Mesothelial cell of epicardium (in vitro differentiated cells): Measurements from ENCODE around the gene TMPRSS4. TPM values are rescaled to one million over a fixed set of nuclear protein-coding genes. Genes with fewer than 3 reads are reported as not detected.
A peak's percentile ranks its signal among the peaks of the same experiment; 100 is the strongest.

ENCODE experiments used
- DNase-seq, 2 experiments: peaks; one replicate each; pipeline ENCODE4 v3.0.0; 2021; ENCODE audit warnings: low spot score in 2 of 2; ENCODE audit not compliant: unreplicated experiment in 2 of 2
- H3K27ac Mint-ChIP-seq: 2 replicates; pipeline ENCODE4 v1.8.0; 2021; ENCODE audit warnings: mixed read lengths
- H3K27me3 Mint-ChIP-seq: 2 replicates; pipeline ENCODE4 v1.8.0; 2021; ENCODE audit warnings: low read depth, mixed read lengths
- H3K36me3 Mint-ChIP-seq: 2 replicates; pipeline ENCODE4 v1.8.0; 2021; ENCODE audit warnings: mixed read lengths
- H3K4me1 Mint-ChIP-seq: 2 replicates; pipeline ENCODE4 v1.8.0; 2021; ENCODE audit warnings: mixed read lengths
- H3K4me3 Mint-ChIP-seq: 2 replicates; pipeline ENCODE4 v1.8.0; 2021; ENCODE audit warnings: mild to moderate bottlenecking, moderate library complexity, mixed read lengths
- H3K9me3 Mint-ChIP-seq: 2 replicates; pipeline ENCODE4 v1.8.0; 2021; ENCODE audit warnings: mixed read lengths
- CTCF ChIP-seq: fragments of 200-600 bp; sonication (generic); IDR thresholded peaks from one replicate; pipeline ENCODE4 v1.5.0; 2021; ENCODE audit warnings: antibody characterized with exemption; ENCODE audit not compliant: unreplicated experiment
- total RNA-seq: library from RNA; stranded (reverse); gene quantifications from 3 replicates; pipeline ENCODE4 v1.2.1, GENCODE V29; 2021

The TMPRSS4 gene
- total RNA-seq, 1 donor from 2014 or later: 0.94 TPM

- TF ChIP-seq CTCF: no peak
- no peaks in the 10 kb centered on the region for H3K36me3 Mint-ChIP-seq
- no peaks in the 10 kb centered on the region for H3K9me3 Mint-ChIP-seq
- peaks cover 94% of the 10 kb centered on the region for H3K27me3 Mint-ChIP-seq
- no peak overlapping the region for H3K27ac Mint-ChIP-seq
- H3K4me1 Mint-ChIP-seq: peaks cover 11% of the 10 kb centered on the region
- DNase-seq: no peak
- no peak overlapping the region for H3K4me3 Mint-ChIP-seq
Observed at GRCh38 chr11:118148240-118148639, 71.4 kb downstream of the TMPRSS4 start.

GRCh38 chr11:118148856-118149255 lies 72.0 kb downstream of the TMPRSS4 start:
- Mint-ChIP-seq H3K4me1 (peaks cover 15% of the 10 kb centered on the region), H3K36me3 (no peaks in the 10 kb centered on the region), H3K9me3 (no peaks in the 10 kb centered on the region), H3K27me3 (peaks cover 94% of the 10 kb centered on the region), H3K4me3 (no peak overlapping the region), H3K27ac (no peak overlapping the region)
- DNase-seq: no peak
- no peak for TF ChIP-seq CTCF

- peaks cover 94% of the 10 kb centered on the region for H3K27me3 Mint-ChIP-seq
- no peaks in the 10 kb centered on the region for H3K9me3 Mint-ChIP-seq
- H3K27ac Mint-ChIP-seq: no peak overlapping the region
- no peak for DNase-seq
- no peak overlapping the region for H3K4me3 Mint-ChIP-seq
- no peaks in the 10 kb centered on the region for H3K36me3 Mint-ChIP-seq
- no peak for TF ChIP-seq CTCF
- peaks cover 17% of the 10 kb centered on the region for H3K4me1 Mint-ChIP-seq
Observed at GRCh38 chr11:118149493-118149892, 72.6 kb downstream of the TMPRSS4 start.

- no peak for TF ChIP-seq CTCF
- H3K36me3 Mint-ChIP-seq: no peaks in the 10 kb centered on the region
- DNase-seq: no peak
- H3K27me3 Mint-ChIP-seq: peaks cover 98% of the 10 kb centered on the region
- peaks cover 17% of the 10 kb centered on the region for H3K4me1 Mint-ChIP-seq
- no peak overlapping the region for H3K27ac Mint-ChIP-seq
- H3K9me3 Mint-ChIP-seq: no peaks in the 10 kb centered on the region
- H3K4me3 Mint-ChIP-seq: no peak overlapping the region
Observed at GRCh38 chr11:118151431-118151830, 74.6 kb downstream of the TMPRSS4 start.

GRCh38 chr11:118152020-118152551 lies 75.2 kb downstream of the TMPRSS4 start:
- Mint-ChIP-seq H3K4me1 (peaks cover 24% of the 10 kb centered on the region), H3K27me3 (peaks cover 98% of the 10 kb centered on the region)
- TF ChIP-seq CTCF: no peak

More at GRCh38 chr11:118152020-118152551, 75.2 kb downstream of the TMPRSS4 start:
- peak overlapping the region; percentile 67 for H3K4me3 Mint-ChIP-seq
- no peak for DNase-seq
- no peaks in the 10 kb centered on the region for H3K9me3 Mint-ChIP-seq
- H3K27ac Mint-ChIP-seq: no peak overlapping the region
- no peaks in the 10 kb centered on the region for H3K36me3 Mint-ChIP-seq
